ENCODE measurements around the gene COMMD9. TPM values are rescaled to one million over a fixed set of nuclear protein-coding genes. Genes with fewer than 3 reads are reported as not detected.

COMMD9 gene
- total and polyA plus RNA-seq, 2 experiments from 2014 or later = 50.3 to 95.3 TPM

GRCh38 chr11:36229091-36229705 lies 60.0 kb downstream of the COMMD9 start:
- Histone ChIP-seq H3K9me3 (ENCODE audit: low read depth) (no peaks in the 10 kb centered on the region), H3K79me2 (no peaks in the 10 kb centered on the region), H3K4me1 (ENCODE audit: insufficient read depth) (peaks cover 7% of the 10 kb centered on the region), H3K4me3 (no peak overlapping the region), H3K27me3 (no peaks in the 10 kb centered on the region), H3K36me3 (replicated peaks; ENCODE audit: insufficient read depth, low read depth) (no peaks in the 10 kb centered on the region), H2AFZ (no peak overlapping the region), H3K4me2 (no peak overlapping the region), H3K27ac (no peak overlapping the region), H3K9me2 (replicated peaks; ENCODE audit: insufficient read depth) (no peaks in the 10 kb centered on the region), H4K20me1 (ENCODE audit: insufficient read depth, poor library complexity, severe bottlenecking) (no peaks in the 10 kb centered on the region)
- TF ChIP-seq CTCF (IDR thresholded peaks at IDR 0.05; ENCODE audit: poor library complexity) (no peak), EZH2phosphoT487 (IDR thresholded peaks at IDR 0.05; ENCODE audit: low read depth, severe bottlenecking, unreplicated experiment) (no peak), EZH2 (IDR thresholded peaks at IDR 0.05; ENCODE audit: borderline replicate concordance) (no peak)
- DNase-seq (ENCODE audit: low spot score) = no peak
- 88% methylated on average over 12 of the region's 12 CpGs for WGBS (ENCODE audit: low lambda C conversion rate, missing lambda C conversion rate)

GRCh38 chr11:36228689-36229088 lies 60.5 kb downstream of the COMMD9 start:
- Histone ChIP-seq H2AFZ (no peak overlapping the region), H3K4me1 (ENCODE audit: insufficient read depth) (peaks cover 7% of the 10 kb centered on the region)

GRCh38 chr11:36227044-36227443 lies 62.2 kb downstream of the COMMD9 start:
- peaks cover 7% of the 10 kb centered on the region for H3K4me1 ChIP-seq (ENCODE audit: insufficient read depth)

More at GRCh38 chr11:36228689-36229088, 60.5 kb downstream of the COMMD9 start:
- no peaks in the 10 kb centered on the region for H3K27me3 ChIP-seq
- no peak overlapping the region for H3K27ac ChIP-seq
- no peaks in the 10 kb centered on the region for H4K20me1 ChIP-seq (ENCODE audit: insufficient read depth, poor library complexity, severe bottlenecking)
- TF ChIP-seq CTCF (IDR thresholded peaks at IDR 0.05; ENCODE audit: poor library complexity) (no peak), EZH2 (IDR thresholded peaks at IDR 0.05; ENCODE audit: borderline replicate concordance) (no peak), EZH2phosphoT487 (IDR thresholded peaks at IDR 0.05; ENCODE audit: low read depth, severe bottlenecking, unreplicated experiment) (no peak)
- no peaks in the 10 kb centered on the region for H3K9me2 ChIP-seq (replicated peaks; ENCODE audit: insufficient read depth)
- H3K79me2 ChIP-seq = no peaks in the 10 kb centered on the region
- no peak overlapping the region for H3K4me2 ChIP-seq
- no peak for DNase-seq (ENCODE audit: low spot score)
- no peaks in the 10 kb centered on the region for H3K9me3 ChIP-seq (ENCODE audit: low read depth)
- H3K36me3 ChIP-seq (replicated peaks; ENCODE audit: insufficient read depth, low read depth) = no peaks in the 10 kb centered on the region
- H3K4me3 ChIP-seq = no peak overlapping the region
- 98% methylated on average over 8 of the region's 8 CpGs for WGBS (ENCODE audit: low lambda C conversion rate, missing lambda C conversion rate)

More at GRCh38 chr11:36227044-36227443, 62.2 kb downstream of the COMMD9 start:
- no peak overlapping the region for H2AFZ ChIP-seq
- H4K20me1 ChIP-seq (ENCODE audit: insufficient read depth, poor library complexity, severe bottlenecking) = no peaks in the 10 kb centered on the region
- DNase-seq (ENCODE audit: low spot score) = no peak
- no peaks in the 10 kb centered on the region for H3K9me3 ChIP-seq (ENCODE audit: low read depth)
- 99% methylated on average over 15 of the region's 15 CpGs for WGBS (ENCODE audit: low lambda C conversion rate, missing lambda C conversion rate)
- no peak overlapping the region for H3K4me3 ChIP-seq
- H3K27me3 ChIP-seq = no peaks in the 10 kb centered on the region
- no peaks in the 10 kb centered on the region for H3K36me3 ChIP-seq (replicated peaks; ENCODE audit: insufficient read depth, low read depth)
- no peaks in the 10 kb centered on the region for H3K79me2 ChIP-seq
- H3K9me2 ChIP-seq (replicated peaks; ENCODE audit: insufficient read depth) = no peaks in the 10 kb centered on the region
- TF ChIP-seq EZH2 (IDR thresholded peaks at IDR 0.05; ENCODE audit: borderline replicate concordance) = no peak
- TF ChIP-seq EZH2phosphoT487 (IDR thresholded peaks at IDR 0.05; ENCODE audit: low read depth, severe bottlenecking, unreplicated experiment) = no peak
- no peak for TF ChIP-seq CTCF (IDR thresholded peaks at IDR 0.05; ENCODE audit: poor library complexity)
- H3K4me2 ChIP-seq = no peak overlapping the region
- H3K27ac ChIP-seq = no peak overlapping the region

All from hepatocyte (in vitro differentiated cells).